ENCODE measurements around the gene TANC1.

TANC1 gene

DNA sequence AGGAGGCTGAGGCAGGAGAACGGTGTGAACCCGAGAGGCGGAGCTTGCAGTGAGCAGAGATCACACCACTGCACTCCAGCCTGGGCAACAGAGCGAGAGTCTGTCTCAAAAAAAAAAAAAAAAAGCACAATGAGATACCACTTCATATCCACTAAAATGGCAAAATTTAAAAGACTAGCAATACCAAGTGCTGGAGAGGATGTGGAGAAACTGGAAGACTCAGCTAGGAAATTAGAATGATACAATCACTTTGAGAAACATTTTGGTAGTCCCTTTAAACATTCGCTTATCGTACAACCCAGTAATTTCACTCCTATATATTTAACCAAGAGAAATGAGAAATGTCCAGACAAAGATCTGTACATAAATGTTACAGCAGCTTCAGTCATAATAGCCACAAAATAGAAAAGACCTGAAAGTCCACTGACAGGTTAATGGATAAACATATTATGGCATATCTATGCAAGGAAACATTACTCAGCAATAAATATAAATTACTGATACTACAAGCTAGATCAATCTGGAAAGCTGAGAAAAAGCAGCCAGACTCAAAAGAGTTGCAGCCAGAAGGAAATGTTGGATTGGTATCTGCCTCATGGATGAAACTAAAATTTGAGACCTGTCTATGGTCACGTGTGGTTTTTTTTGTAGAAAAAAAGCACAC lies 278.0 kb downstream of the TANC1 start:
- Mint-ChIP-seq H3K27ac (no peak overlapping the region), H3K4me3 (no peak overlapping the region), H3K27me3 (ENCODE audit: low read depth) (no peaks in the 10 kb centered on the region), H3K36me3 (ENCODE audit: low read depth) (peaks cover 73% of the 10 kb centered on the region), H3K9me3 (peaks cover 24% of the 10 kb centered on the region), H3K4me1 (no peaks in the 10 kb centered on the region)
- TF ChIP-seq CTCF (IDR thresholded peaks at IDR 0.05; ENCODE audit: unreplicated experiment in 3 of 3), result no peak

- Mint-ChIP-seq H3K4me1 (no peaks in the 10 kb centered on the region), H3K36me3 (ENCODE audit: low read depth) (peaks cover 66% of the 10 kb centered on the region), H3K4me3 (no peak overlapping the region), H3K27ac (peak overlapping the region in 2 of 3 experiments; percentile 16 to 55), H3K9me3 (peaks cover 10% of the 10 kb centered on the region), H3K27me3 (ENCODE audit: low read depth) (no peaks in the 10 kb centered on the region)
- no peak for TF ChIP-seq CTCF (IDR thresholded peaks at IDR 0.05; ENCODE audit: unreplicated experiment in 3 of 3)
Measured at GRCh38 chr2:159249990-159250715, 281.7 kb downstream of the TANC1 start.

- Mint-ChIP-seq H3K9me3 (peaks cover 2% of the 10 kb centered on the region), H3K27me3 (ENCODE audit: low read depth) (no peaks in the 10 kb centered on the region), H3K27ac (no peak overlapping the region), H3K36me3 (ENCODE audit: low read depth) (peaks cover 57% of the 10 kb centered on the region), H3K4me1 (no peaks in the 10 kb centered on the region), H3K4me3 (no peak overlapping the region)
- no peak for TF ChIP-seq CTCF (IDR thresholded peaks at IDR 0.05; ENCODE audit: unreplicated experiment in 3 of 3)
Measured at GRCh38 chr2:159251296-159252173, 283.1 kb downstream of the TANC1 start.

DNA sequence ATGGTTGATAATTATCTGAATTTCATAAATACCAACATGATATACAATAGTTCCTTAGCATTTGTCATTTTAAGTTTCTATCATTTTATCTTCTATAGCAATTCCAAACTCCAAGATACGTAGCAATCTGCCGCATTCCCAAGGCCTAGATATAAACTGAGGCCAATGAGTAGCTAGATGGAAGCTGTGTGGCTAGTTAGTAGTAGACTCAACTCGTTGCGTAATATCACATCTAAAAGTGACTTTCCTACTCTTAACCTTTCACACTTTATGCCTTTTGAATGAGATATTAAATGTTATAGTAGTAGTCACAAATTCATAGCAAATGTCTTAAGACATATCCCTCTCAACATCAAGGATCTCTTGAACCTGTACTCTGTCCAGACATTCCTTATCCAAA lies 284.5 kb downstream of the TANC1 start:
- H3K9me3 Mint-ChIP-seq, result peaks cover 2% of the 10 kb centered on the region
- no peaks in the 10 kb centered on the region for H3K27me3 Mint-ChIP-seq (ENCODE audit: low read depth)

DNA sequence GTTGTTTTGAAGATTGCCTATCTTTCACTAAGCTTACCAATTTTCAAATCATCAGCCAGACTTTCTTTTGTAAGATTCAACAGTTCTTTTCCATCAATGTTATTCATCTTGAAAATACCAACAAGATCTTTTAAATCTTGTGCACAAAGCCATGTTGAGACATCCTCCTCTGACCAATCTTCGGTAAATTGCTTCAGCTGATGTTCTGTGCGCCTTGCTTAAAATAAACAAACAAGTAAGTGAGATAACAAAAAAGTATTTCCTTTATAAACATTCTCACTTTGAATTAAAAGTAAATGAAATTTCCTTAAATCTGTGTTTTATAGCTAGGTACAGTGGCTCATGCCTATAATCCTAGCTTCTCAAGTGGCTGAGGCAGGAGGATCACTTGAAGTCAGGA lies 287.7 kb downstream of the TANC1 start:
- Mint-ChIP-seq H3K36me3 (ENCODE audit: low read depth) (peaks cover 43% of the 10 kb centered on the region), H3K4me3 (no peak overlapping the region), H3K27ac (peak overlapping the region in 1 of 3 experiments; percentile 14), H3K27me3 (ENCODE audit: low read depth) (no peaks in the 10 kb centered on the region), H3K4me1 (no peaks in the 10 kb centered on the region), H3K9me3 (no peaks in the 10 kb centered on the region)
- no peak for TF ChIP-seq CTCF (IDR thresholded peaks at IDR 0.05; ENCODE audit: unreplicated experiment in 3 of 3)

More for the DNA sequence above, 284.5 kb downstream of the TANC1 start:
- Mint-ChIP-seq H3K4me3 (no peak overlapping the region), H3K4me1 (no peaks in the 10 kb centered on the region), H3K27ac (no peak overlapping the region), H3K36me3 (ENCODE audit: low read depth) (peaks cover 43% of the 10 kb centered on the region)
- no peak for TF ChIP-seq CTCF (IDR thresholded peaks at IDR 0.05; ENCODE audit: unreplicated experiment in 3 of 3)
